HG03378 (cell line): ENCODE measurements around the gene KLK11.
"Not testable (repeated sequence)": the region's sequence is repeated elsewhere in the genome, so short reads cannot be mapped to it uniquely, and the experiment has no call there.

ENCODE experiments used
- ATAC-seq: cut with Tn5 transposase; IDR thresholded peaks from one replicate; pipeline ENCODE4 v1.9.1; 2021; ENCODE audit warnings: mild to moderate bottlenecking, moderate library complexity; ENCODE audit not compliant: unreplicated experiment

The KLK11 gene

GRCh38 chr19:51006406-51006805 lies 20.0 kb downstream of the KLK11 start:
- no peak for ATAC-seq

DNA sequence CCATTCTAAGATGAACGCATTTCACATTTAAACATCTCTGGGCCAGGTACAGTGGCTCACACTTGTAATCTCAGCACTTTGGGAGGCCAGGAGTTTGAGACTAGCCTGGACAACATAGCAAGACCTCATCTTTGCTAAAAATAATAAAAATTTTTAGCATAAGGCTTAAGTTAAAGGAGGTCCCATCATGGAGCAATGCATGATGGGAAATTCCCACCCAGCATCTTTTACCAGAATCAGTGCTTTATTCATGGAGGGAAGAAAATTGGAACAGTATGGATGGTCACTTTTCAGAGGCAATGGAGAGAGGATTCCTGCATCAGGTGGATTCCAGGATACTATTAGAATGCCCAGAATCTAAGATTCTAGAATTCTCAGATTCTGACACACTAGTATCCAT lies 21.2 kb downstream of the KLK11 start:
- ATAC-seq, result no peak

DNA sequence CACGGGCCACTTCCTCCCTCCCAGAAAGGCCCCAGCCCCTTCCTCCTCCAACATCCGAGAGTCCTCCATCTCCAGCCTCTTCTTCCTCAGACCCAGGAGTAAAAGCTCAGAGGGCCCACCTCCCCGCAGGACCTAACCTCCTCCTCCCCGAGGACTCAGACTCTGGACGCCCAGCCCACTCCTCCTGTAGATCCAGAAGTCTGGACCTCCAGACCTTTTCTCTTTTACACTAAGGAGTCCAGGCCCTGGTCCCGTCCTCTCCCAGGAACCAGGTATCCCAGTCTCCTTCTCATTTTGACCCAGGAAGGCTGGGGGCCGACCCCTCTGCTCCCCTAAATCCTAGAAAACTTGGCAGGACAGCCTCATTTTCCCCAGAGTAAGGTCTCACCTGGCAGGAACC lies 23.1 kb downstream of the KLK11 start:
- ATAC-seq, result no peak

DNA sequence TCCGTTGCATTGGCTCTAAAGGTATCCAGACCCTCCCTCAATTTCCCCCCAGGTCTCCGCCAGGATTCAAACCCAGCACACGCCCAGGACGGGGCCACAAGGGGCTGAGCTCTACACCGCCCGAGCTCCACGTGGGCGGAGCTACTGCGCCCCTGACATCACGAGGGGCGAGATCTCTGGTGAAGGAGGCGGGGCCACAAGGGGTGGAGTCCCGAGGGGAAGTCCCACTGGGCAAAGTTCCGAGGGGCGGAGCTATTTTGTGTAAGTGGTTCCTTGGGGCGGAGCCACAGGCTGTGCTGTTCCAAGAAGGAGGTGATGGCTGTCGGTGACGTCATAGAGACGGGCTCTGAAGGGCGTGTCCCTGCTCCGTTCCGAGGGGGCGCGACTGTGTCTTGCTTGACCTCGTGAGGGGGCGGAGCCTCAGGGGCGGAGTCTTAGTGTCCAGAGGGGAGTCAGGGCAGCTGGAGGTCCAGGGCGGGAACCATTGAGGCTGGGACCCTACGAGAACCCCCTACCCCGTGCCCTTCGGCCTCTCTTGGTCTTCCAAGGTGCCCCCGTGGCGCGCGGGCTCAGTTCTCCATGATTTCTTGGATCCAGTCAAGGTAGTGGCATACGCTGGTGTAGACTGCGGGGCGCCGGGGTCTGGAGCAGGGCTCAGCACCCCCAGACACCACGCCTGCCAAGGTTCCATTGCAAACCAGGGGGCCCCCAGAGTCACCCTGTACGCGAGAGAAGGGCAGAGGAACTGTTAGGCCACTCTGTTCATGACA lies 23.7 kb downstream of the KLK11 start:
- ATAC-seq, result no peak

DNA sequence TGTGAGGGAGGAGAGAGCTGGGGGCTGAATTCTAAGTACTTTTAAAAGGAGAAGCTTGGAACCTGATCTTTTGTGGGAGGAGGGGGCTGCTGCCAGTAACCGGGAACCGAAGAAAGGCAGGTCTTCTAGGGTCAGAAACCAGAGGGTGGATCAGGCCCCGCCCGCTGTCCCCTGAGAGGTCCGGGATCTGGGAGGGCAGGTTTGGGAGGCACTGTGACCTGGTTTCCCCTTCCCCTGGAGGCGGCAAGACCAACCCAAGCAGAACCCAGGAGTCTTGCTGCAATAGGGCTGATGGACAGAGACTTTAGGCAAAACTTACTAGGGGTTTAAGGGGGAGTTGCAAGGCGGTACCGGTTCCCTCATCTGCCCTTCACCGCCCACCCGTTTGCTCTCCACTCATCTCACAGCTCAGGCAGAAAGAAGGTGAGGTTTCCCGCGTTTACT lies 24.3 kb downstream of the KLK11 start:
- no peak for ATAC-seq

DNA sequence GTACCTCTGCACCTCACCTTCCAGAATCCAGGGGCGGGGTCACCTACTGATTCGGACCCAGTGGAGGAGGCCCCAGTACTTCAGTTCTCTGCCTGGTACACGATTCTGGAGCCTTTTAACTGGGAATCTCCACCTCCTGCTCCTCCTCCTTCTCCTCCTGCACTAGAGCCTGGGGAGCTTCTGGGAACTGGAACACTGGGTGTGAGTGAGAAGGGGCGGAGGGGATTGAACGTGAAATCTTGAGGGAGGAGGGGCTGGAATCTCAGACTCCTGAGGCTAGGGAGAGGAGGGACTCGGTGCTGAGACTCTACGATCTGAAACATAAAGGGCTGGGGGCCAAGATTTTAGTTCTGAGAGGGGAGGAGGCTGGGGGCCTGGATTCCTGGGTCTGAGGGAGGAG lies 24.9 kb downstream of the KLK11 start, which contains the start of gene KLK8:
Gene KLK8 (minus strand): TSS at position 90 of the 400 bp plus-strand sequence. CDS start 437 bp downstream, outside the sequence.
- ATAC-seq, result no peak

- ATAC-seq, result no peak
Measured at GRCh38 chr19:51000981-51001380, 25.4 kb downstream of the KLK11 start.

- ATAC-seq, result no peak
Measured at GRCh38 chr19:51000426-51000825, 26.0 kb downstream of the KLK11 start.

- no peak for ATAC-seq
Measured at GRCh38 chr19:50998686-50999085, 27.7 kb downstream of the KLK11 start.

GRCh38 chr19:50998061-50998460 lies 28.4 kb downstream of the KLK11 start:
- no peak for ATAC-seq

- ATAC-seq, result no peak
Measured at GRCh38 chr19:50994129-50994528, 32.3 kb downstream of the KLK11 start.

GRCh38 chr19:50992666-50993035 lies 33.8 kb downstream of the KLK11 start:
- no peak for ATAC-seq

GRCh38 chr19:50984416-50984815 lies 42.0 kb downstream of the KLK11 start:
- ATAC-seq, result not testable (repeated sequence)

DNA sequence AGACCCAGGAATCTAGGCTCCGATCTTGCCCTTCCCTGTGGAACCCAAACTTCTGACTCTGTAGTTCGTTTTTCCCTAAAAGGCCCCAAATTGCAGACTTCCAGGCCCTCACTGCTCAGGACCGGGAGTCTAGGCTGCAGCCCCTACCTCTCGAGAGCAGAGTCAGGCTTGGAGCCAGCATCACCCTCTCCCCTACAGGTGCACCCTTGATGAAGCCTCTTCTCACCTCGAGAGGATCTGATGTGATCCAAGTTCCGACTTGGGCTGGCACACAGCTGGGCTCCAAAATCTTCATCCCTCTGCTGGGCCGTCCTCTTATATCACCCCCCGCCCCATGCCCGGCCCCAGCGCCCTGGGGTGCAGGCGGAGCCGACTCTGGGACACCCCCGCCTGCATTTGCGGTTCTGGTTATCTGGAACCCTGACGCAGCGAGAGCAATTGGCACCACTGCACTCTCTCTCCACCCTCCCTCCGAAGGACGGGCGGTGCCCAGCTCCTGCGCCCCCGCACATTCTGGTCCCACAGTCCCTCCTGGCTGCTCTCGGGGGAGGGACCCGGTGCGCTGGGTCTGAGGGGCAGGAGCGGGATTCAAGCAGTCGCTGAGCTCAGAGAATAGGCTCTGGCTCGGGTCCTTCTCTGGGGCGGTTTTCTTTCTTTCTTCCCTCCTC lies 42.7 kb downstream of the KLK11 start, which contains the start of gene KLK7:
Gene KLK7 (minus strand): TSS at position 293 of the 668 bp plus-strand sequence. CDS start 1,518 bp downstream, outside the sequence.
- no peak for ATAC-seq

GRCh38 chr19:50982186-50982585 lies 44.2 kb downstream of the KLK11 start:
- no peak for ATAC-seq

- ATAC-seq, result no peak
Measured at GRCh38 chr19:50981587-50982146, 44.7 kb downstream of the KLK11 start.

DNA sequence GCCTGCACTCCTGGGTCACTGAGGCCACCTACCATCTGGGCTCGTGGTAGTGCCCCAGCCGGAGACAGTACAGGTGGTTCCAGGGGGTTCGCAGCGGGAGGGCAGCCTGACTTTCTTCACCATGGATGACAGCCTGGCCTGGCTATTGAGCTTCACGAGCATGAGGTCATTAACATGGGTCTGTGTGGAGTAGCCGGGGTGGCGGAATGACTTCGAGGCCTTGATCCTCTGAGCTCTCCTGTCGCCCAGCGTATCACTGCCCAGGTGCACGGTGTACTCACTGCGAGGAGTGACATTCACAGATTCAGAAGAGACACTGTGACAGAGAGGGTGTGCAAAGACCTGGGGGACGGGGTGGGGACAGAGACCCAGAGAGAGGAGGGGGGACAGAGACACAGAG lies 46.2 kb downstream of the KLK11 start:
- no peak for ATAC-seq

DNA sequence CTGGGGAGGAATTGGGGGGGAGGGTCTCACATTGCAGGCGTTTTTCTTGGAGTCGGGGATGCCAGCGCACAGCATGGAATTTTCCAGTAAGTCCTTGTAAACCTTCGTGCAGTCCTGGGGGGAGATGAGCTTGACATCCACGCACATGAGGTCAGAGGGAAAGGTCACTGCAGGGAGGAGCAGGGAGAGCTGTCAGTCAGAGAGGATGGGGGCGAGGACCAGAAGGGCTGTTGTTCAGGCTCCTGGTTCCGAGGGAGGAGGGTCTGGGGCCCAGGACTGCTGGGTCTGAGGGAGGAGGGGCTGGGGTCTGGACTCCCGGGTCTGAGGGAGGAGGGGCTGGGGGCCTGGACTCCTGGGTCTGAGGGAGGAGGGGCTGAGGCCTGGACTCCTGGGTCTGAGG lies 46.7 kb downstream of the KLK11 start:
- ATAC-seq, result no peak

GRCh38 chr19:50978772-50979390 lies 47.5 kb downstream of the KLK11 start:
- ATAC-seq, result no peak

GRCh38 chr19:50977626-50978025 lies 48.8 kb downstream of the KLK11 start:
- ATAC-seq, result no peak

GRCh38 chr19:50975766-50976165 lies 50.6 kb downstream of the KLK11 start:
- no peak for ATAC-seq
